Measurements from ENCODE around the gene PLSCR3.

- TF ChIP-seq CTCF (IDR thresholded peaks at IDR 0.05): no peak
- no peak for TF ChIP-seq POLR2A (IDR thresholded peaks at IDR 0.05)
Observed at GRCh38 chr17:7403727-7403976, 9.3 kb upstream of the PLSCR3 start.

All from right lobe of liver (tissue), 4 donors.